GM12872 (cell line): Measurements from ENCODE around the gene ADARB1.

Experiments used
- CTCF ChIP-seq: IDR thresholded peaks from 3 replicates; pipeline ENCODE4 v1.5.1; 2011; ENCODE audit warnings: low read depth, mild to moderate bottlenecking, low read length, moderate library complexity; ENCODE audit not compliant: insufficient read depth

Gene ADARB1

GRCh38 chr21:45041984-45042663, 32.3 kb upstream of the ADARB1 start:
- no peak for TF ChIP-seq CTCF

DNA sequence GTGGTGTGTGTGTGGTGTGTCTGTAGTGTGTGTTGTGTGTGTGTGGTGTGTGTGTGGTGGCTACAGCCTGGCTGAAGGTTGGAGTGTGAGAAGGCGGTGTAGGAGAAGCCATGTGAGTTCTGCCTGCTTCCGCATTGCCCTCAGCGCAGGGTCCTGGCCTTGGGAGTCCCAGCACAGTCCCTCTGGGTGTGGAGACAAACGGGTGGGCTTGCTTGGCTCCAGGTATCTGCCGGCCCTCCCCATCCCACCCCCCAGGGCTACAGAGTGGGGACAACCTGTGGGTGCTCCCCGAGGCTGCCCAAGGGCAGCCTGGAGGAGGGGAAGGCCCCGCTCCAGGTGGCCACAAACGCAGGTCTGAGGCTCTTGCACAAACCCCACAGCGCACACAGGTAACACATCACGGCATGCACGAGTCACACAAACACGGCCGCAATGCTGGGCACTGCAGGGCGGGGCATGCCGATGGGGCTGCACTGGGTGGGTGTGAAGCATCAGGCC, 31.7 kb upstream of the ADARB1 start:
- TF ChIP-seq CTCF: no peak

- no peak for TF ChIP-seq CTCF
Observed at GRCh38 chr21:45043541-45044020, 30.8 kb upstream of the ADARB1 start.

GRCh38 chr21:45045481-45045880, 28.9 kb upstream of the ADARB1 start:
- TF ChIP-seq CTCF: no peak

GRCh38 chr21:45047257-45047656, 27.1 kb upstream of the ADARB1 start:
- no peak for TF ChIP-seq CTCF

DNA sequence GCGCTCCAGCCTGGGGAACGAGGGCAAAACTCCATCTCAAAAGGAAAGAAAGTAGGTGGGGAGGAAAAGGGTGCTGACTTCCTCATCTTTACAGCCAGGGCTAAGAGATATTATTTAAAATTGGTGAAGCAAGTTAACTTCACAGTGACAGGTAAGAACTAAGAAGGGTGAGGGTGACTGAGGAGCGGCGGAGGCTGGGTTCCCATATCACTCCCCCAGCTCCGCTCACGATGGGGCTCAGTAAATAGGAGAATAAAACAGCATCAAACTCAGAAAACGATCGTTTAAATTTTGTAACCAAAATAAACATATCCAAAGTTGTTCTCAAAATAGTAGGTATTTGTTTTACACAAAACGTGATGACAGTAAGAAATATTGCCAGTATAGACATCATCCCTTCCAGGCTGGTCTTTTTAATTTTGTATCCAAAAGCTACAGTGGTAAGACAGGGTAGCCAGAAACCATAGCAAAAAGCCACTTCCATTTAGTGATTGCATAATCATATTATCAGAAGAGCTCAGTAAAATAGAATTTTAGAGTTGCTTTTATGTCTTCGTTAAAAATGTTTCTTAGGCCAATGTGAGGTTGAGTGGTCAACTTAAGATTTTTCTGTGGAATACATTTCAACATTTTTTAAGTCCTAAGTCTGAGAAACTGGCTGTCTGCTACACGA, 26.2 kb upstream of the ADARB1 start:
- TF ChIP-seq CTCF: no peak

- TF ChIP-seq CTCF: no peak
Observed at GRCh38 chr21:45048968-45049367, 25.4 kb upstream of the ADARB1 start.
